NCI-H69 (cell line): Measurements from ENCODE around the gene TTC6.

Experiments used
- DNase-seq: peaks from one replicate; lab custom pipeline; 2025; lab: John Stamatoyannopoulos, UW

Gene TTC6

GRCh38 chr14:37585971-37586796 lies 9.2 kb upstream of the TTC6 start:
- peak; percentile 63 for DNase-seq

DNA sequence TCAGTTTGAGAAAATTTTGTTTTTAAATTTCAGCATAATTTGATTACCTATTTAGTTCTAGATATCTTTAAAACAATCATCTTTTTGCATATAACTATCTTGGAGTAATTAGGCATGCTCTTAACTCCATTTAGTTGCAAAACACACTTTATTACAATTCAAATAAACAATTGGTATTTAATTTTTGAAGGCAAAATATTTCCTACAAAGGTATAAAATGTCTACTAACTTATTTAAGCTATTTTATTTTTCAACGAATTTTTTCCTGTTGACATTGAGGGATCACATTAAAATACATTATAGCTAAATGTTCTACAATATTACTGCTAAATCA lies 8.7 kb upstream of the TTC6 start:
- no peak for DNase-seq

GRCh38 chr14:37587131-37587803 lies 8.2 kb upstream of the TTC6 start:
- DNase-seq: peak; percentile 69

GRCh38 chr14:37587881-37588666 lies 7.4 kb upstream of the TTC6 start:
- peak; percentile 93 for DNase-seq

DNA sequence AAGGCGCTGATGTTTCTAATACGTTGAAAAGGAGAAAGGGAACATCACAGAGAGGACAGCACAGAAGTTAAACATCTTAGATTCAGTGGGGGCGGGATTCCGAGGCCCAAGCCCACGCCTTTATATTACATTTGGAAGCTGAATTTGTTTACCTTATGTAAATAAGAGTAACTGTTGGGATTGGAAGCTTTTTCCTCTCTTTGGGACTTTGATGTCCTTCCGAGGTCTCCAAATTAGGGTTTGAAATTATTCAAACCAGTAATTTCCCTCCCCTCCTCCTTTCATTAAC lies 6.8 kb upstream of the TTC6 start:
- DNase-seq: peak; percentile 93

- peak; percentile 87 for DNase-seq
Observed at GRCh38 chr14:37588956-37589714, 6.3 kb upstream of the TTC6 start.

DNA sequence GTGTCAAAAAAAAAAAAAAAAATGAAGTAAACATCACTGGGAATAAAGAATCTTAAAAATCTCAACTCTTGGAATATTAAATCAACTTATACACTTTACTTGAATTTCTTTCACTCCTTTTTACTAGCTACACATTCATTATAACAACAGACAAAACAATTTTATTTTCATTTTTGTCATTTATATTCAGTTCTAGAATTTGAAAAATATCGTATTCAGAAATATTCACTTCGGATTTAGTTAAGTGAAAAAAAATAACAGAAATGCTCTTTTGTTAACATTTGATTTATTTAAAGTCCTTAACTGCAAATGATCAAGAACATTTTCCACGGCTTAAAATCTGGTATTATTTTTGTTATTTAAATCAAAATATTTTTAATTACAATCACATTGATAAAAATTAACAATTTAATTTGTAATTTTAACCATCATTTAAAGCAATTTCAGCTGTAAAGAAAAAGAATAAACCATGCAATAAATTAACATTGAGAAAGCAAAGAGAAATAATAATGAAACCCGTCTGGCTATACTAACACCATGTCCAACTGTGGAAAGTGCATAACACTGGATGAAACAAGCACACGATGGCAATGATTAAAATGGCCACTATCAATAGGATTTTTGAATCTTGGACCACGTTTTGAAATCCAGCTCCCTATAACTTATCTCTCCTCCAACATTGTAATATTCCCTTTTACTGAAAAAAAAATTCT lies 5.6 kb upstream of the TTC6 start:
- DNase-seq: peak; percentile 77

DNA sequence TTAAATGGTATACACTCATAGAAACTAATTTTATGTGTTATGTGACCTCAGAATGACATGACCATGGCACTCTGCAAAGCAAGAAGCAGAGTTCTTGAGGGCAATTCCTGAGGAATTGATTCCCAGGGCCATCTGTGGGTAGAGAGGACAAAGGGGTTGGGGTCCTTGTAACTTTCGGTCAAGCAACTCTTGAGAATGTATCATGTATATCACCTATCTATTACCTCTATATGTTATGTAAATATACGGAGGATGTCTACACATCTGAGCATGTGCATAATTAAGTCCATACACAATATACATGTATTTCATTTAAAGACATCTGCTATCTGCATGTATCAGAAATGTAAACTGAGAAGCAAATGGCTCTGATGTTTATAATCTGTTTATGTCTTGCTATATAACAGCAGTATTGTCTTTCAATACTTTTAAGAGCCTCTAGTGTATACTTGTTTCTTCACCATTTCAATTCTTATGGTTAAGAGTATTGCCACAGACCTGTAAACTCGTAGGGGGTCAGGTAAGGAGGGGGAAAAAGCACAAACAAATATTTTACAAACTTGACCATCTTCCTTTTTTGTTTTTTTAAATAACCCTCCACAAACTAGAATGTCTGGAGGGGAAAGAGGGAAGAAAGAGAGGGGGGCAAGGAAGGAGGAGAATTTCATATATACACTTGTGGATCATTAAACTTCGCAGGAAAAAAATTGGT lies 4.8 kb upstream of the TTC6 start:
- peak; percentile 77 for DNase-seq

DNA sequence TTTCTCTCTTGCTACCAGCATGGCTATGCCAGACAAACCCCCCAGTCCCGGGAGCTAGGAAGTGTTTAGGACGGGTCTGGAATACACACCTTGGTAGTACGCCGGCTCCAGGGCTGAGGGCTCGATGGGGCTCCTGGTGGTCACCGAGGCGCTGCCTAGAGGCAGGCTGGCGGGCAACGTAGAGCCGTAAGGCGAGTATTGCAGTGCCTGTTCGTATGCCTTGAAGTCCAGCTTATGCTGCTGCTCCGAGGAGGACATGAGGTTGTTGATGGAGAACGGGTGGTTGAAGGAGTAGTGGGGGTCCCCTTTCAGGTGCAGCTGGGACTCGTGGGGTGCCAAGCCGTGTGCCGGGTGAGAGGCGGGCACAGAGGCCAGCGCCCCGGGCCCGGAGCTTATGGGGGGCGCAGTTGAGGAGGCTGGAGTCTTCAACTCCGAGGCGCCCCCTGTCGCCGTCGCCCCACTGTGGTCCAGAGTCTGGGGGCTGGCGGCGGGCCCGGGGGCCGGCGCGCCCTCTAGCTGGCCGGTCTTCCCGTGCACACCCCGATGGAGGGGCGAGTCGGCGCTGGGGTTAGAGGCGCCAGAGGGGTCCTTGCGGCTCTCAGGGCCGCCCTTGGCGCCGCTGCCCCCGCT lies 4.0 kb upstream of the TTC6 start:
- peak; percentile 94 for DNase-seq

DNA sequence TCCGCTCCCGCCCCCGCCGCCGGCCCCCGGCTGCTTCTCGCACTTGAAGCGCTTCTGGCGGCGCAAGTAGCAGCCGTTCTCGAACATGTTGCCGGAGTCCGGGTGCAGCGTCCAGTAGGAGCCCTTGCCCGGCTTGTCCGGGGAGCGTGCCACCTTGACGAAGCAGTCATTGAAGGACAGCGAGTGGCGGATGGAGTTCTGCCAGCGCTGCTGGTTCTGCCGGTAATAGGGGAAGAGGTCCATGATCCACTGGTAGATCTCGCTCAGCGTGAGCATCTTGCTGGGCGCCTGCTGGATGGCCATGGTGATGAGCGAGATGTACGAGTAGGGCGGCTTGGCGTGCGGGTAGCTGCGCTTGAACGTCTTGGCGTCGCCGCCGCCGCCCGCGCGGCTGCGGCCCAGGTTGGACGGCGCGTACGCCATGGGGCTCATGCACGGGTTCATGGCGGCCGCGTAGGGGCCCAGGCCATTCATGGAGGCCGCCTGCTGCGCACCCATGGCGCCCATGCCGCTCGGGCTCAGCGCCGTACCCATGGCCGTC lies 3.4 kb upstream of the TTC6 start:
- peak; percentile 88 for DNase-seq

GRCh38 chr14:37592482-37593408 lies 2.7 kb upstream of the TTC6 start:
- DNase-seq: peak; percentile 92

- DNase-seq: peak; percentile 56
Observed at GRCh38 chr14:37593511-37594237, 1.8 kb upstream of the TTC6 start.

GRCh38 chr14:37594238-37594970 lies 1.0 kb upstream of the TTC6 start:
- peak; percentile 97 for DNase-seq

GRCh38 chr14:37595809-37596621 lies 586 bp downstream of the TTC6 start:
- peak; percentile 99 for DNase-seq

DNA sequence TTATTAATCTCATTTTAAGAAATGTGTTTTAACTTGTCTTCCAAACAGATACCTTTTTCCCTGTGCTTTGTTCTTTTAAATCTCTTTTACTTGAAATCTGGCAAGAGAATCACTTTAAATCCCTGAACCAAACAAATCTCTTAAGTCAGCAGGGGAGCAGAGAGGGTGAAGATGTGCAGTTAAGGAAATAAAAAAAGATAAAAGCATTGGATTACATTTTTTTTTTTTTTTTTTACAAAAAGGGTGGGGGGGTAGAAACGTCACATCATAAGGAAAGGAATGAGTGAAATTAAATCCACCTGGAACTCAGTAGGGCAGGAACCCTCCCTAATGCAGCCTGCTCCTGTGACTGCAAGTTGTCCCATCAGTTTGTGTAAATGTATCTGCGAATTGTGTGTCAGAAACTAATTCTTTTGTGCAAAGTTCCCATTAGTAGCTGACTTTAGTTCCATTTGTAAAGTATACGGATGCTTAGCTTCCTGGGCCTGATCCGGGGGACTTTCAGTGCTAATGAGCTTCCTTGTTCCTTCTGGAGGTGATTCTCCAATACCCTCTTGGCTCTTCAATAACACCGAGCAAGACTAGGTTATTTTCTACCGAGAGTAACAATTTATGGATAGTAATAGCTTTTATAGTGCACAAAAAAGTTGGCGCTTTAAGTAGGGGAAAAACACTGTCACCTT lies 1.5 kb downstream of the TTC6 start:
- peak; percentile 83 for DNase-seq

DNA sequence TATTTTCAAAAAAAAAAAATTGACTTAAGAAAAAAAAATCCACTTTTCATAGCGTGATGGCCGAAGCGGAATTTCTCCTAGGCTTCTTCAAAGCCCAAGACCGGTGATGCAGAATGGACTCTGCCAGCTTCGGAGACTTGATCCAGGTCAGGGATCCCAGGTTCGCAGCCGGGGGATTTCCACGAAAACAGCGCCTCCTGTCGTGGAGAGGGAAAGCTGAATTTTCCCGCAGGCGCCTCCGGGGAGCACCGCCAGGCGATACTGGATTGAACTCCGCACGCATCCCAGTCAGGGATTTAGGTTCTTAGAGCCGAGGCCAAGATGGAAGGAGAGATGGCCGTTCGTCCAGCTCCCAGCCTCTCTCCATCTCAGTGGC lies 2.1 kb downstream of the TTC6 start:
- DNase-seq: peak; percentile 93
